ENCODE measurements around the gene TBC1D1.

TBC1D1 gene

GRCh38 chr4:38154681-38155588, 264.1 kb downstream of the TBC1D1 start:
- peak; percentile 47 for DNase-seq

DNA sequence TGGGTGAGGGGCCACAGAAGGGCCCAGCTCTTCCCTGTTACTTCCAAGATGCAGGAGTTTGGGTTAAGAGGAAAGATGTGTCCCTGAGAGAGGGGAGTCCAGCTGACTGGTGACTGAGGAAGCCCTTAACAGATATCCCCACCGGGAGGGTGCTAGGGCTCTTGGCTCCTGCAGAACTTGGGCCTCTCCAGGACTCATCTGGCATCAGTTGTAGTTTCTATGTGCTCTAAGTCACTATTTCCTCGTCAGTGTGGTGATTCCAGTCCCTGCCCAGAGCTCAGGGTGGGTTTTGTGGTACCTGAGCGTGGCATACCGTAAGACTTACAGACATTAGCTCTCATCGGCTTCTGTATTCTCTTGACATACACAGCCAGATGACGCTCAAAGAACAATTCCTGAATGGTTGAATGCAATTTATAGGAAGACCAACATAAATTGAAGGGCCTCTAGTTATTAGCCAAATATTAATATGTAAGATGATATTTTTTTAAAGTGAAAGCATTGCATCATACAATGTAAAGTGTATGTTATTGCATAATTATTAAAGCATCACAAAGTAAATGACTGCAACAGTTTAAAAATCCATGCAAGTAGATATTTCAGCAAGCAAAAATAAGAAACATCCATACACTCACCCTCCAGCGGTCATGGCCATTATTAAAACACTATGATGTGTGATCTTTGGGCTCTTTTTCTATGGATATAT, 264.9 kb downstream of the TBC1D1 start:
- DNase-seq = no peak

DNA sequence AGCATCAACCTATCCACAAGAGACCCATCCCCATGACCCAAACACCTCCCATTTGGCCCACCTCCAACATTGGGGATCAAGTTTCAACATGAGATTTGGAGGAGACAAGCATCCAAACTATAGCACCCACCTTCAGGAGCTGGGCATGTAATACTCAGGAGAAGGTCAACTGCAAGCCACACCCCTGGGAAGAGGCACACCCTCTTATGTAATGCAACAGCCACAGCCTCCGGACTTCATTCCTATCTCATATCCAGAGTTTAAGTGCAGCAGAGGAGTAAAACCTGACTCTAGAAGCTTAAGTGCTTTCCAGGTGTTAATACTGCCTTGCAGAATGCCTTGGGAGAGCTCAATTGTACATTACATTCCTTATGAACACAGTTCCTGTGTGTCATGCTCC, 266.7 kb downstream of the TBC1D1 start:
- no peak for DNase-seq

- peak; percentile 49 for DNase-seq
These were observed 269.8 kb downstream of the TBC1D1 start for GRCh38 chr4:38160487-38161207.

GRCh38 chr4:38161208-38162113, 270.6 kb downstream of the TBC1D1 start:
- DNase-seq = no peak

DNA sequence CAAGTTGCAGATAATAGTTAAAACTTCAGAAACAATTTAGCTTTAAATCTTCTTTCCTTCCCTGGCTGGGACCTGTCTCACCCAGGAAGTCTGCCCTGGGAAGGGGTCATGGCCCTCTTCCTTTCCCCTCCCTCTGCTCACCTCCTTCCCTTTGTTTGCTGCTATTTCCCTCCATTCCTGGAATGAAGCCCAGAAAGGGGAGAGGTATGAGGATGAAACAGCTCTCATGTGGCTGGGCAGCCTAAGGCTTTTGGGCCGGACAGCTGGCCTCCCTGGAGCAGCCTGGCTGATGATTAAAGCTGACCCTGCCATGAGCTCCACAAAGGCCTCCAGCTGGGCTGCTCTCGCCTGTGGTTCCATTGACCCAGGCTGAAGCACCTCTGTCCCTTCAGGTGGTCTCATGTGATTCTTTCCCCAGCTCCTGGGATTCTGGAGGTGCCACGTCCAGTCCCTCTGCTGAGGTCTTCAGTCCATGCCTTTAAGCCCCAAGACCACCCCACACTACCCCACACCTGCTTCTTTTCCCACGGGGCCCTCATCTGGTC, 271.4 kb downstream of the TBC1D1 start:
- DNase-seq = no peak

DNA sequence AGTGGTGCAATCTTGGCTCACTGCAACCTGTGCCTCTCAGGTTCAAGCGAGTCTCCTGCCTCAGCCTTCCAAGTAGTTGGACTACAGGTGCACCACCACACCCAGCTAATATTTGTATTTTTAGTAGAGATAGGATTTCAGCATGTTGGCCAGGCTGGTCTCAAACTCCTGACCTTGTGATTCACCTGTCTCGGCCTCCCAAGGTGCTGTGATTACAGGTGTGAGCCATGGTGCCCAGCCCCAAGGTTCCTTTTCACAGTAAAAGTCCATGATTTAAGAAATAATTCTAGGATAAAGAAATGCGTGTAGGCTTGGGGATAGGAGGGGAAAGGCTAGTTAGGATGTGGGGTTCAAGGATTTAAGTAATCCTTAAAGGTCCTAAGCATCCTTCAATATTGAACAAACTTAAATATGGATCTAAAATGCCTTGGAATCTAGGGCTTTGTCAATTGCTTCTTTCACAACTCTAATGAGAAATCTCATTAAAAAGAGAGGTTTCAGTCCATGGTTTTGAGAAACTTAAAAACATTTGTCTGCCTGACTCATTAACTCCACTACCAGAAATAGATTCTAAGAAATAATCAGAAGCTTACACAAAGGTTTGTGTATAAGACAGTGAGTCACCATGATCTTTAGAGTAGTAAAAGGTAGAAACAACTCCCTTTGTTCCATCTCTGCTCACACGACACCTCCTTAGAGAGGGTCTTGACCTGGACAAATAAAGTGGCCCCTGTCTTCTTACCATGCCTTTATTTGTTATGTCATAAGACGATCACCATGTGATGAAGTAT, 272.5 kb downstream of the TBC1D1 start:
- peak; percentile 40 for DNase-seq

- peak; percentile 46 for DNase-seq
These were observed 273.5 kb downstream of the TBC1D1 start for GRCh38 chr4:38164346-38164745.

DNA sequence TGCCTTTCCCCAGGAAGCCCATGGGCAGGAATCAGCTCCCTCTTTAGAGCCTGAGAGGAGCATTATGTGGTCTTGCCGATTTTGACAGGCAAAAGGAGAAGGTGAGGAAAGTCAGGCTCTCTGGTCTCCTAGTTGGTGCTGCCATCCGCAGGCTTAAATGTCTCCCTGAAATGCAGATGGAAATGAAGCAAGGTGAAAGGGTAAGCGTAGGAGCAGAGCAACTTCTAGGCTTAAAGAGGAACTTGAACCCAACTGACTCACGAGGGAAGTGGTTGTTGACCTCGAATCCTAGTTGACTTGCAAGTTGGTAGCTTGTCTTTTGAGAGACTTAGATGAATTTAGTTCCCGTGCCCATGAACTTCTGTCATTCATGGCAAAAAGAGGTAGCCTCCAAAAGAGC, 275.2 kb downstream of the TBC1D1 start:
- DNase-seq = no peak

- DNase-seq = no peak
These were observed 275.9 kb downstream of the TBC1D1 start for GRCh38 chr4:38166768-38167167.

- no peak for DNase-seq
These were observed 277.1 kb downstream of the TBC1D1 start for GRCh38 chr4:38167973-38168372.

DNA sequence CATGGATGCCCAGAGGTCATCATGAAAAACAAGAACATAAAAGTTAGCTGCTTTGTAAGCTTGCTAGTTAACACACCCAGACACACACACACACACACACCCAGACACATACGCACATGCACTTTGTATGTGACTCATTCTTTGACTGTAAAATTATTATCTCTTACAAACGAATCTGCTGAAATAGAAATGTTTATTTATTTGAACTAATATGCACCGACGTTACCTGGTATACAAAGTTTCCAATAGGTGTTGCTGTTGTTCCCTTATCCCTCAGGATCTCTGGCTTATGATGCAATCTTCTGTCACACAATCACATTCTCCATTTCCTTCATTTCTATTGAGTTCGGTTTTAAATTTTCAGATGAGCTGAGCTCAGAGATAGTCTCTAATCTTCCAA, 278.6 kb downstream of the TBC1D1 start:
- no peak for DNase-seq

GRCh38 chr4:38170338-38171169, 279.7 kb downstream of the TBC1D1 start:
- no peak for DNase-seq

DNA sequence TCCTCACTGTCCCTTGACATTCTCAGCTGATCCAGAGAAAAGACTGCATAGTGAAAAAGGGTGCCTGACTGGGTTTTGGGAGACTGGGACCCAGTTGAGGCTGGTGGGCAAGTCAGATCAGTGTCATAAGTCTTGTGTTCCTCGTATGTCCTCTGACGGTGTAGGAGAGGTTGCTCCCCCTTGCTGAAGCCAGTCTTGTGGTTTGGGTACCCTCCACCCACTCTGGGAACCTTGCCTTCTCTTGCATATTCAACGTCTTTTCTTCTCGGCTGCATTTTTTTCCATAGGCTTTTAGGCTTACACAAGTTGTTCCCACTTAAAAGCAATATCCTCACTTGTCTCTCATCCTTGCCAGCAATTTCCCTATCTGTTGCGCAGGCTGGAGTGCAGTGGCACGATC, 281.2 kb downstream of the TBC1D1 start:
- no peak for DNase-seq

DNA sequence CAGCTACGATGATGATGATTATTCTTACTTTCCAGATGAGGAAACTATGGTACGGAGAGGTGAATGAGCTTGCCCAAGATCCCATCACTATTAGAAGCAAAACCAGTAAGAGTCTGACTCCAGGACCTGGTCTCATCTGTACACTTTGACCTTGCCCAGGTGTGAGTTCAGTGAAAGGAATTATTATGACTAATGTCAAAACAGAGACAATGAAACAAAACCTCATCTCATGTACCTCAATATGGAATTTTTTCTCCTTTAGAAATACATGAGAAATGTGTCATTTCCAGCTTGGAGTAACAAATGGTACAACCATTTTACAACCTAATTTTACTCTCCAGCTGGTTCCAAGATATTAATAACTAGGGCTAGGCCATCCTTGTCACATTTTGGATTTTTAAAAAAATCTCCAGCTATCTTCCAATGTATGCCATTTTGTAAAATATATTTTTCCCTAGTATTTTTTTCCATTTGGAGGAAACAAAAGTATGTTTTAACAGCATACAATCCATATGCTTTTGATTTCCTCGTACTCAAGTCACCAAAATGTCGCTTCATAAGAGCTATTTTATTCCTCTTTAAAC, 283.1 kb downstream of the TBC1D1 start:
- no peak for DNase-seq

DNA sequence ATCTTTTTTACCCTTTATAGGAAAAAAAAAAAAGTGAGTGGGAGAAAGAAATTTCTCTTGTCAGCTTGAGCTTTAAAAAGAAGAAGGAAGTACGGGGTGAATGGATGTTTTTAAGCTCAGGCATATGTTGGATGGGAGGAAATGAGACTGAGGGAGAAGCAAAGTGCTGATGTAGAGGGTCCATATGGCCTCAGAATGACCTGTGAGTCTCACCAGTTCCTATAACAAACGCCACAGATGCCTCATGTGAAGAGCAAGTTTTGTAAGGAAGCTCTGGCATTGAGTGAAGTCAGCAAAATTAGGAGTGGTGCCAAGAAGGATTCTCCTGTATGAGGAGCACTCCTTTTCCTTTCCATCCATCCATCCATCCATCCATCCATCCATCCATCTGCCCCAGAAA, 283.9 kb downstream of the TBC1D1 start:
- DNase-seq = no peak

- DNase-seq = no peak
These were observed 285.3 kb downstream of the TBC1D1 start for GRCh38 chr4:38176165-38176564.

GRCh38 chr4:38177035-38177546, 286.2 kb downstream of the TBC1D1 start:
- peak; percentile 70 for DNase-seq

DNA sequence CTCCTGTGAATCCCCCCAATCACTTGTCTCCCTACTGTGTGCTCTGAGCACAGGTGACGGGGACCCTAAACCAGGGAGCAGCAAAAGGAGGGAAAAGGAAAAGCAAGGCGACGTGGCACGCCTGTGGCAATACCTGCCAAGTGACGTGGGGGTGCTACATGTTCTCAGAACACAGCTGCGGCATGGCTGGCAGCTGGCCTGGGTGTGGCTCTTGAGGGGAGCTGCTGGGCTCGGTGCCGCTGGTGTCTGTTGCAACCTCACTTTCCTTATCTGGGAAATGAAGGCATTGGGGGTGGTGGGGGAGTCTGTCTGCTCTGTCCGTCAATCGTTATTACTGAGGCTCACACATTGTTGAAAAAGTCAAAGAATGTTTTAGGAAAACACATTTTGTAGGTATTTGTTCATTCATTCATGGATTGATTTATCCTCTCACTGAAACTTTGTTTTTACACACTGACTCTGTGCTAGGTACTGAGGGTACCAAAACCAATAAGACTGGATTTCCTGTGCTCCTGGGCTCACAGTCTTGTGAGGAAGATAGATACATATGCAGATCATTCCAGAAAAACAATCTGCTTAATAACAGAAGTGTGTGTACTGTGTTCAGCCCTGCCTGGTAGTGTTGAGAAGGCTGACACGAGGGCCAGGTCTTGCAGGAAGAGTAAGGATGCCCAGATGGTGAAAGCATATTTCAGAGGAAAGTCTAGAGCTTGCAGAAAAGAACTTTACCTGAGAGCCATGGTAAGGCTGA, 286.9 kb downstream of the TBC1D1 start:
- DNase-seq = peak; percentile 71
